HG02798 (cell line): ENCODE results near the gene RBM19.

ENCODE experiments used
- ATAC-seq: cut with Tn5 transposase; IDR thresholded peaks from one replicate; pipeline ENCODE4 v1.9.1; 2021; ENCODE audit warnings: mild to moderate bottlenecking; ENCODE audit not compliant: unreplicated experiment, poor library complexity

RBM19 gene

DNA sequence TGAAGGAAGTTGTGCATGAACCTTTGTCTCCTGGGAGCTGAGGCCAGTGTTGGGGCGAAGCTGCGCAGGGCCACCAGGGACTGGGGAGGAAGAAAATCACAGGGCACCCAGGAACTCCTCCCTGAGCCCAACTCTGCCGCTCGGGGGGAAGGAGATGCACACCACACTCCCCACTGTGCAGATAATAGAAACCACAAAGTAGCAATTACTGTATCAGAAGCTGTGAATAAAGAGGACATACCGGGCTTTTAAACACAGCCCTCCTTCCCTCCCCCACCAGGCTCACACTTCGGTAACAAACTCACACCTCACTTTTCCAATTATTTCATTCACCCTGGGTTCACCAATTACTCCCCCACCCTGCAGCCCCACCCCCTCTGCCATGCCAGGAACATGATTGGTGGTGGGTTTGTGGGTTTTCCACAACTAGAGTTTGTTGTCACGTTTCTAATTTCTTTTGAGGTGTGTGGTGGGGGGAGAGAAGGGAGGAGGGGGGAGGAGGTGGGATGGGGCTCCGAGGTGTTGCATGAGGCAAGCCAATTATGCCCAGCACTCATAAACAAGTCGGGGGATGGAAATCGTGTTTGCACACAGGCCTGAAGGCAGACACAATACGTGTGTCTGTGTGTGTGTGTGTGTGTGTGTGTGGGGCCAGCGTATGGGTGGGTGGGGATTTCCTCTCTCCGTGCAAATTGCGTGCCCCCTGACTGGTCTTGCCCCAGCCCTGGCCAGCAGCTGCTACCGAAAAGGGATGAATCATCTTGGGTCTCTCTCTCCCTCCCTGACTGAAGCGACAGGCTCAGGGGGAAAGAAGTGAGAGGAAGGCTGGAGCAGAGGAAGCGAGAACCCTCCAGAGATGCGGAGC lies 103.3 kb downstream of the RBM19 start:
- ATAC-seq = peak; percentile 45

DNA sequence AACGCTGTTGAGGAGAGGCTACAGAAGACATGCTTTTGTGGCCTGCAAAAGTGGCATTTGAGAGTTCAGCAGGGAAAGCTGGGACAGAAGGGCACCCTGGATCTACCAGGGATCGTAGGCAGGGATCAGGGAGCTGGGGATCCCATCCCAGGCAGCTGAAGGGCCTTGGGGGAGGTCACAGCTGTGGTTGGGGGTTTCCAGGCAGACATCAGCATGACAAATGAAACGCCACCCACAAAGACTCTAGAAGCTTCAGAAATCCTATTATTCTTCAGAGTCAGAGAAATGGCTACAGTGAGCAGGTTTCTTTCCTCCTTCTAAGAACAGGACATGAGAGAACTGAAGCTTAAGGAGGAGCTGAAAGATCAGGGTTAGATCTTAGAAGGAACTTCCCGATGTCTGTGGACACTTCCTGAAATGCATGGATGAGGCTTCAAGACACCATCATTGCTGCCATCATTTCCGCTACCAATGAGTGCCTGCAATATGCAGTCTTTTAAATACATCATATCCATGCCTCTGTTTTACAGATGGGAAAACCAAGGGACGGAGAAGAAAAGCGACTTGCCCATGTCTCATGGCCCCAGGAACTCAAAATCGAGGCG lies 104.3 kb downstream of the RBM19 start:
- no peak for ATAC-seq

DNA sequence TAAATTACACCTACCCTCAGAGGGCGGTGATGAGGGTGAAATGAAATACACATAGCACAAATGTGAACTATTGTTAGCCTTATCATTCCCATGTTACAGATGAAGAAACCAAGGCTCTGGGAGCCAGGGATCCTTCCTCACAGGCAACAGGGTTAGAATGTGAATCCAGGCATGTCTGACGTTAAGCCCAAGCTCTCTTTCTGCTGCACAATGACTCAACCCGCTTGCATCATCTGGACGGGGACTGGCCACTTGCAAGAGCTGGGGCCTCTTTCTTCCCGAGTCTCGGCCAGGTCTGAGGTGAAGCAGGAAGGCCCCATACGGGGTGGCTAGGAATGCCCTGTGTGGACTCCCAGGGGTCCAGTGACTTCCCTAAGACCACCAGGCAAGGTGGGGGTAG lies 105.2 kb downstream of the RBM19 start:
- ATAC-seq = no peak

DNA sequence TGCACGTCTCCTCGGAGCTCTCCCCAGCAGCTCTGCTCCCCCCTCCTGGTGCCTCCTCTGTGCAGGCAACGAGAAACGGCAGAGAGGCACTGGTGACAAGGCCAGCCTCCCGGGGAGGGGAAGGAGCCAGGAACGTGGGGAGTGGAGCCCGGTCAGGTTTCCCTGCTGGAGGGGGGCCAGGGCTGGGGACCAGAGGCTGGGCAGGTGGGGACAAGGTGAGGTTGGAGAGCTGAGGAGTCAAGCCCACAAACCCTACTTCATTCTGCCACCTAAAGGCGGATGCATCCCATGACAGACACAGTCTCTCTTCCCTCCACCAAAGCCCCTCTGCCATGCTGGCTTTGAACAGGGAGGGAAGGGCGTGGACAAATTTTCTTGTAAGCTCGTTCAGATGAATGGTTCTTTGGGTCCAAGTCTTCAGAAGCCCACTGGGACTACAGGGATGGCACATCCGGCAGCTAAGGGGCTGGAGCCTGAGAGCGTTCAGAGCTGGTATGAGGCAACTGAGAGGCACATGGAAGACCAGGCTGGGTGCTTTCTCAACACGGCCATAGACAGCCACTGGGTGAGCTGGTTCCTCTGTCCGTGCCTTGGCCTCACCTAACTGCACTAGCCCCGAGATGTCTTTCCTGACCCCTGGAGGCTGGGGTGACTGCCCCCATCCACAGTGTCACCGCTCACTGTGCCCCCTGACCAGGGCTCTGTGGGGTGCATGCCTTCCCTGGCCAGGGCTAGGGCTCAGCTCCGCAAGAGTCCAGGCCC lies 105.9 kb downstream of the RBM19 start:
- no peak for ATAC-seq

DNA sequence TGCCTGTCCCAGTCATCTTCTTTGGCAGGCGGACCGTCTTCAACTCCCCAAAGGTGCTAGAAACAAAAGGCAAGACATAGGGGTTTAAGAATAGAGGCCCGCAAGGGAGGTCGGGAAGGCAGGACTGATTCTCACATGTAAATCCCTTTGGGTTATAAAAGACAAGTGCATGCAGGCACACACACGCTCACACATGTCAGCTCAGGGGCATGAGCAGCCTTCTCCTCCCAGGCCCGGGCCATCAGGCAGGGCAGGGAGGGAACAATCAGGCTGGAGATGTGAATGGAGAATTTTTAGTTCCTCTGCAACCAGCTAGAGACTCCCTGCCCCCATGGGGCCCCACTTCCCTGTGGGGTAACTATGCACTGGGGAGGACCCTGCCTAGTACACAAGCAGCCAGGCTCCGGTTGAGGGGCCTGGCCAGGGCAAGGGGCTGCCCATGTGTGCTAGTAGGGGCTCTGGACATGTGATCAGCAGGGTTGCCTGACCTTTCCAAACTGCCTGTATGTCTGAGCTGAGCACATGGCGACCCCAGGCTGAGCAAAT lies 107.2 kb downstream of the RBM19 start:
- no peak for ATAC-seq

DNA sequence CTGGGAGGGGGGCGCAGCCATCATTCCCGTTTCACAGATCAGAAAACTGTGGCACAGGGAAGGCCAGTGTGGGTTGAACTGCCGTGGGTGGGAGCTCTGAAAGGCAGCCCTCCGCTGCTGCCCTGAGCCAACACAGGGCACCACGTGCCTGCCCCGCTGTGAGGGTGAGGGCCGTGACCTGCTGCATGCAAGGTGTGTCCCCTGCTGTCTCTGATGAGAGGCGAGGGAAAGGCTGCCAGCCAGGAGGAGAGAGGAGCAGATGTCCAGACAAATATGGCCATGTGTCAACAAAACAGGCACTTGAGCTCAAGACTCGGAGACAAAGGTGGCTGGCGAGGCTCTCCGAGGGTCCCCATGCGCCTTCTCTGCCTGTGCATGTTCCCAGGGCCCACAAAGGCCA lies 108.8 kb downstream of the RBM19 start:
- ATAC-seq = no peak

DNA sequence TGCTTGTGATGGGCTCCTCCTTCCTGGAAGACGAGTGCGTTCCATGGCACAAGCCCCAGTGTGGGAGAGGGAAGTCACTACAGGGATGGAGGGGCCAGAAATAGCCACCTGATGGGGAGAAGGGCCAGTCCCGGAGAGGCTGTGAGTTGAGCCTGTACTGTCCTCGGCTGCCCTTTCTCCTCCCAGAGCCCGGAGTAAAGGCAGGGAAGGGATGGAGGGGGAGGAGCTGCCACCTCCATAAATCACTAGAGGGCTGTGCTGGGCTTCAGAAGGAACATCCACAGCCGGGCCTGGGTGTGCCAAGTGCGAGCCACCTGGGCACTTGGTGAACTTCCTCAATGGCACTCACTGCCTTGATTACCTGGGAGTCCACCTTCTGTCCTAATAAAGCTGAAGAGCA lies 110.1 kb downstream of the RBM19 start:
- no peak for ATAC-seq

DNA sequence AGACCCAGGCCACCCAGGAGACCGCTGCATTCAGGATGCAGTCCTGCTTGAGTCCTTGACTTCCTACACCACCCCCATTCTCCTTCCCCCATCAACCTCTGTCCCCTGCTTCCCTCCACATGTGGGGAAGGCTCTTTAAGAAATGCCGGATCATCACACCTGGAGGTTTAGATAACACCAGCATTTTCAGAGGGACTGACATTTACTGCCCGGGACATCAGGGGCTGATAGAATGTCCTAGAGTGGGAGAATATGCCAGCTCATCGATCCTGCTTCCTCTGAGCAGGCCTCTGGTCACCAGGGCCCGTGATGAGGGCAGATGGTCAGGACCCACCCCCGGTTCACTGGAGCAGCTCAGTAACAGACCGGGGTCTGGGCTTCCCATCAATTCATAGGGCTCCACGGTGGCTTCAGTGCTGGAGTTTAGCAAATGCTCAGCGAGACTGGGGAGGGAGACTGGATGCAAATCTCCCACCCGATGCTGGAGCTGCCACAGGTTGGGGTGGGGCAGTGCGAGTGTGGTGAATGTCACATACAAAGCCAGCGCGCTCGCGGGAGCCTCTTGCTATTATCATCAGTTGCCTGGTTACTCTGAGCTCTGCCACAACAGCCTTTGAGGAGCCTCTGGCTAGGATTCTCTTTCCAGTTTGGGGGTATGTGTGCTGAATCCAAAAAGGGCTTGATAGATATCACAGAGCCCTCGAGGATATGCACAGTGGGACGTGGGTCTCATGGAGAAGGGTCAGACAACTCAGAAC lies 111.6 kb downstream of the RBM19 start:
- ATAC-seq = no peak

DNA sequence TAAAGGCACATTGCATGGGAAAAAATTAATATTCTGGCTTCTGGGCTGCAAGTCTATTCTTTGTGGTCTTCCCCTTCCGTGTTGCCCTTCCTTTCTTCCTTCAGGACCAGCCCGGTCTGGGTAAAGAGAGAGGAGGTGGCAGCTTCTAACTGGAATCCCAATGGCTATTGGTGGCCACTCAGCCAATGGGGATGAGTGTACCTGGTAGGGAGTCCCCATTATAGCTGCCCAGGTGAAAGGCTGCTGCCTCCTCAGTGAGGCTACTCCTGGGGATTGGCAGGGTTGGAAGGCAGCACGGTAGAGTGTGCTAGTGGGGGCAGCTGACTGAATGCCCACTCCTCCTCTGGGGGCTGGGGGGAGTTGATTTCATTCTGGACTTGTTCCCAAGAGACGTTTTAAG lies 112.6 kb downstream of the RBM19 start:
- no peak for ATAC-seq

DNA sequence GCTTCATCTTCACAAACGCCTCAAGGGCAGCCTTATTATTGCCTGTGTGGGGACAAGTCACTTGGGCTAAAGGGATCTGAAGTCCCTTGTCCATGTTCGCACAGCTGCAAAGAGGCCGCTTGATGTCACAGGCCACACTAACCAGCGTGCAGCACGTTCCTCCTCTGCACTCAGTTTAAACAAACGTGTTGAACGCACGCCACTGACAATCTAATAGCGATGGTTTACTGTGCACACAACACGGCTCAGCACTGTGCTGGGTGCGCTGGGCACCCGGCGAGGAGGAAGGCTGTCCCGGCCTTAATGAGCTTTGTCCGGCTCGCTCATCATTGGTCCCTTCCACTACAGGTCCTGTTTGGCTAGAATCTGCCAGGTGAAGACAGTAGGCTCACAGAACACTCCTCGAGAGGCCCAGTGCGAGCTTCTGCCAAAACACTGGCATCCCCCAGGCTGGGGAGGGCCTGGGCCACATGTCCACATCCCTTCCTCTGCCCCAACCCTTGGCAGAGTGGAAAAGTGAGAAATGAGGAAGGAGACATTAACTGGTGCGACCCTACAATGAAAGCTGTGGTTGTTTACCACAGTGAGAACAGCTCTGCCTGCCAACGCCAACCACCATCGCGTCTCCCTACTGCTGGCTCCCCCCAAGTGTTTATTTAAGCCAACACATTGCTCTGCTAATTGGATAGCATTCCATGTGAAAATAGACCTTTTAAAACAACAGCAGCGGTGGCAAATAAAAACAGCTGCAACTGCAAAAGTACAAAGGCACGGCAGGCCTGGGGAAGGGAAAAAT lies 113.2 kb downstream of the RBM19 start:
- ATAC-seq = no peak

DNA sequence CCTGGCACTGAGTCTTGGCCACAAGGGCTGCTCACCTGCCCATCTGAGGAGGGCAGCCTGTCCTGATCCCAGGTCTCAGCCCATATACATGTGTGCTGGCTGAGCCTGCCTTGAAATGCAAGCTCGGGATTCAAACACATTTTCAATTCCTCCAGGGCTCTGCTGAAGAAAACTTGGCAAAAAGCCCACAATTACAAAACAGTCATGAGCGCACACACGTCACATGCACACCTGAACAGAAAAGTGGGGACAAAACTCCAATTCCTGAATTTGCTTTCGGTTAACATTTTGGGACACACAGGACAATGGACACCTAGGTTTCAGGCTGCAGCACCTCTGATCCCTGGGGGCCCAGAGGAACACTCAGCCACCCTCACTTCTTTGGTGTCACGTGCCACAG lies 113.9 kb downstream of the RBM19 start:
- ATAC-seq = no peak

DNA sequence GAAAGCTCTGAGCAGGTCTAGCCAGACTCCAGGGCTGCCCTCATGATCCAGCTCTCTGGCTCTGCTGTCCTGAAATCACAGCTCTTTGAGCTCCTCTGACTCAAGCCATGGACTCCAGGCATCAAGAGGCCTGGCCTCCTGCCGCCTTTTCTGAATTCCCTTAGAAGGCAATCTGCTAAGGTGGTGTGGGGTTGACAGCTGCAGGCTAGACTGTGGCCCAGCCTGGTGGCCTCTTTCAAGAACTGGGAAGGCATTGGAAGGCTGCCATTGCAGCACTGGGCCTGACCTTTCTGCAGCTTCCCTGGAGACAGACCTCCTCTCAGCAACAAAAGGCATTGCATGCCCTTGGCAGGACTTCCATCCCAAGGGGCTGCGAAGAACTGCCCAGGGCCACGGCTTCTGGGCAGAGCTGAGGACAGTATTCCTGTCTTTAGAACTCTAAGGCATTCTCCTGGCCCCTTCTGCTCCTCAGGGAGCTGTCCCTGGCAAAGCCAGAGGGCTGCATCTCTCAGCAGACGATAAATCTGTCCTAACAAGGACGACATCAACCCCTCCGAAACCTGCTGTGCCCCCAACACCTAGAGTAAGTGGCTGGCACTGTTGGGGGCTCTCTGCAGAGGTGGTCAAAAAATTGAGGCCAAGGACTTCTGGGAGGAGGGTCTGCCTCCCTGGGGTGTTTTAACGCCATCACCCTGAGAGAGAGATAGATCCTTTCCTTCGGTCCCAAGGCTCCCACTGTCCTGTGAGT lies 115.6 kb downstream of the RBM19 start:
- ATAC-seq = no peak

DNA sequence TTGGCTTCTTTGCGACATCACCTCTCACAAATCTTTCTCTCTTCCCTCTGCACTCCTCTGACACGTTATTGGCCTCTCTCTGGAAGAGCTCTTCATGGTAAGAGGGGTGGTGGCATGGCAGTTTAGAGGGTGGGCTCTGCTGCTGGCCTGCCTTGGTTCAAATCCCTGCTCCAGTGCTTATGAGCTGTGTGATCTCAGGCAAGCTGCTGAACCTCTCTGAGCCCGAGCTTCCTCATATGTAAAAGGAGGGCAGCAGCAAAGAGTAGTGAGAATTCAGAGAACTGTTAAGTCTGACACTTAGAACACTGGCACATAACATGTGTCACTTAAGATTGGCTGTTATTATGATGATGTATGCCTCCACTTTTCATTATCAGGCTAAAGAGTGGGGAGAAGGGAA lies 118.3 kb downstream of the RBM19 start:
- no peak for ATAC-seq

DNA sequence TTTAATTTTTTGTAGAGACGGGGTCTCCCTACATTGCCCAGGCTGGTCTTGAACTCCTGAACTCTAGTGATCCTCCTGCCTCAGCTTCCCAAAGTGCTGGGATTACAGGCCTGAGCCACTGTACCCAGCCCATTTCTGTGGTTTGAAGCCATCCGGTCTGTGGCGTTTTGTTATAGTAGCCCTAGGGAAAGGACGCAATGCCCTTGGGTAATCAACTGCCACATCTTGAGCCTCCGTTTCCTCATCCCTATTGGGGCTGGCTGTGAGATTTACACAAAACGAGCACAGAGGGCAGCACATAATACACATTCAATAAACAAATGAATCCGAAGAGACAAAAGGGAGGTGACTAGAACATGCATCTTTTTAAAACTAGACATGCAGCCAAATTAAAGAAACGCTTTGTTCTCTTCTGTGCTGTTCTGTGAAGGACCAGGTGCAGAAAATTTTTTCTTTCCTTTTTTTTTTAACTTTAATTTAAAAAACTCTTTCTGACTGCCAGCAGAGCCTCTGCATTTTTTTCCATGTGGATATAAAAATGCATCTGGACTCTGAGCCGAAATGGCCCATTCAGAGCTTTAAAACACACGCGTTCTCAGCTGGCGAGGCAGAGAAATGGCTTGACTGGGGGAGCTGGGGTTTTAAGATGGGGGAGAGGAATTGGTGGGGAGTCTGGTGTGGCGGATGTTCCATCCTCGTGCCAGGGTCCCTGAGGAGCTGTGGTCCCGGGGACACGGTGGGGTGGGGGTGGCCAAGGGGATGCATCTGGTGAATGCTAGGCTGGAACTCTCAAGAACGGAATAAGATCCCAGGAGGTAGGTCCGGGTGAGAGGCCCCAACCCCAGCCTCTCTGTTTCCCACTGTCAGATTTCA lies 119.0 kb downstream of the RBM19 start:
- ATAC-seq = no peak

DNA sequence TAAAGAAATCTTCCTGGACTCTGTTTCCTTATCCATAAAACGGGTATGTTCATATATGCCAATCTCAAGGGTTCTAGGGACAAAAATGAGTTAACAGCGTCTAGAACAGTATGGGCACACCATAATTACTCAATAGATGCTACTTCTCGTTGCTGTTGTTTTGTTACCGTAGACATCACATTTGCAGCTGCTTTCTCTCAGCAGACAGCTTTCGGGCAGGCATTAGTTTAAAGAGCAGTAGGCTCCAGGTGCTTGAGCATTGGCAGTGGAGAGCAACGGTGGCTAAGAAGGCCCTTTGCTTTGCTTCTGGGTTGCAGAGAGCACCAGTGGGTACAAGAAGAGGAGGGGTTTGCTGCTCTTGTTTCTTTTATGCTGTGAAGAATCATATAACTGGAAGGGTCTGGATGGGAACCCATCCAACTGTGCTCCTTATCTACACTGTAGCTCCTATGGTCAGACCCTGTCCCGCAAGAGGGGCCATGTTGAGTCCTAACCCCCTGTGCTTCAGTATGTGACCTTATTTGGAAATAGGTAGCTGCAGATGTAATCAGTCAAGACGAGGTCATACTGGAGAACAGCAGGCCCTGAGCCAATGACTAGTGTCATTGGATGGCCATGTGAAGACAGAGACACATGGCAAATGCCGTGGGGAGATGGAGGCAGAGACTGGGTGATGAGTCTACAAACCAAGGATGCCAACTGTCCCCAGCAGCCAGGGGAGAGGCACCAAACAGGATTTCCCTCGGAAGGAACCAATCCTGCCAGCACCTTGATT lies 120.0 kb downstream of the RBM19 start:
- no peak for ATAC-seq

DNA sequence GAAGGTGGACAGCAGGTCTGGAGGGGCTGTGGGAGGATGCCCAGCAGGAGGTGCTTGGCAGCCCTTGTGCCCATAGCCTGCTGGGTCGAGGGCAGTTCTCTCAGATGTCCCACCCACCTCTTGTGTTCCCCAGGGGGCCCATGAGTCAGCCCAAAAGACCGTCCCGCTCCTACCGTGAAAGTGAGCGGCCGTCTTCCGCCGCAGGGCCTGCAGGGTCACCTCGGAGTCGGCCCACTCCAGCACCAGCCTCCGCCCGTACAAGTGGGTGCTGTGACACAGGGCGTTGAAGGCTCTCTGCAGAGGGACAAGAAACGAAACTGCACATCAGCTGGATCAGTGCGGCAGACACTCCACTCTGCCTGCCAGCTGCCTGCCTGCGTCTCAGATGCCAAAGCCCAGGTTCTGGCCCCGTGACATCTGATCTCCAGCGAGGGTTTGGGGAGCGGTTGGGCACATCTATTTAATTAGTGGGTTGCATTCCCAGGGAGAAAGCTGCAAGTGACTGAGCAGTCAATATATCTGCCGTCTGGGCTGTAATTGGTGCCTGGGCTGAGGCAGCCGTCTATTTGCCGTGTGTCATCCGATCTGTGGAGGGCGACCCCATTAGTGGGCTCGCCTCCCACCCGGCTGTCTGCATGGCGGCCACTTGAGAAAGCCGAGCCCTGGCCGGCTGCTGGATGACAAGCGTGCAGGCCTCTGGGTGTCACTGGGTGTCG lies 121.5 kb downstream of the RBM19 start:
- ATAC-seq = no peak

DNA sequence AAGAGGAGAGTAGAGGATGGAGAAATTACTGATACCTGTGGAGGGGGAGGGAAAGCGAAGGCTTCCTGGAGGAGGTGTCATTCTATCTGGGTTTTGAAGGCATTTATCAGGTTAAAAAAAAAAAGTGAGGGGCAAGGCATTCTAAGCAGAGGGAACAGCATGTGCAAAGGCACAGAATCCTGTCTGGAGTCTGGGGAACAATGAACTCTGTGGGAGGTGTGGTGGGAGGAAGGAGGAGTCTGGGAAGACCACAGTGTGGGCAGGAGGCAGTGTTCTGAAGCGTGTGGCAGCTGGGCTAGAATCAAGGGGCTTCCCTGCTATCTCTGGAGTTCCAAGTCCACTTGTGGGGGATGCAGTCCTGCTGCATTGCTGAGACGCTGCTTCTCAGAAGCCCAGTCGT lies 123.4 kb downstream of the RBM19 start:
- ATAC-seq = no peak
